GM12891 (cell line): ENCODE data around the gene HEATR1.
A peak's percentile ranks its signal among the peaks of the same experiment; 100 is the strongest.

Experiments used
- DNase-seq: peaks from one replicate; pipeline ENCODE4 v3.0.0; 2011; ENCODE audit warnings: low spot score; ENCODE audit not compliant: insufficient read length
- FAIRE-seq: peaks from 2 replicates; lab custom pipeline; 2011; peaks lifted over from hg19 to GRCh38; lab: Jason Lieb, UNC
- PAX5 ChIP-seq: IDR thresholded peaks from 2 replicates; pipeline ENCODE4 v1.6.1; 2011; ENCODE audit warnings: low read length, moderate library complexity, mild to moderate bottlenecking; ENCODE audit not compliant: insufficient read depth, severe bottlenecking
- POLR2A ChIP-seq: IDR thresholded peaks from 2 replicates; pipeline ENCODE4 v1.6.1; 2011; ENCODE audit warnings: low read depth, low read length, control low read depth
- POLR2AphosphoS5 ChIP-seq: IDR thresholded peaks from 2 replicates; pipeline ENCODE4 v1.6.1; 2011; ENCODE audit warnings: low read depth, low read length, control low read depth
- POU2F2 ChIP-seq: IDR thresholded peaks from 2 replicates; pipeline ENCODE4 v1.6.1; 2011; ENCODE audit warnings: low read depth, mild to moderate bottlenecking, control low read depth, low read length, moderate library complexity
- SPI1 ChIP-seq: IDR thresholded peaks from 2 replicates; pipeline ENCODE4 v1.6.1; 2011; ENCODE audit warnings: low read depth, low read length, control low read depth
- TAF1 ChIP-seq: IDR thresholded peaks from 2 replicates; pipeline ENCODE4 v1.6.1; 2011; ENCODE audit warnings: low read depth, low read length, control low read depth

Gene HEATR1

DNA sequence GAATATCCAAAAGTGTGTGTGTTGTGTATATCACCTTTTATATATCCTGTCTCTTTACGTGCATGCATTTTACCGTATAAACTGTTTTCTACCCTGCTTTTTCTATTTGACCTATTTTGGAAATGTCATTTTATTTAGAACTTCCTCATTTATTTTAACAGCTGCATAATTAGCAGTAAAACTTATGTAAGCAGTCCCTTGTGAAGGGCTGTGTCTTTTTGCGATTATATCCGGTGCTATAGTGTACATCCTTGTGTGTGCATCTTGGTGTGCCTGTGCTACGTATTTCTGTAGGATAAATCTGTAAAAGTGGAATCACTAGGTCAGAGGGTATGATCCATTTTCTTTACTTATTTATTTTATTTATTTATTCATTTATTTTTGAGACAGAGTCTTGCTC lies 73.4 kb downstream of the HEATR1 start:
- no peak for DNase-seq
- TF ChIP-seq POLR2A (no peak), PAX5 (no peak), TAF1 (no peak), SPI1 (no peak)
- no peak for FAIRE-seq

DNA sequence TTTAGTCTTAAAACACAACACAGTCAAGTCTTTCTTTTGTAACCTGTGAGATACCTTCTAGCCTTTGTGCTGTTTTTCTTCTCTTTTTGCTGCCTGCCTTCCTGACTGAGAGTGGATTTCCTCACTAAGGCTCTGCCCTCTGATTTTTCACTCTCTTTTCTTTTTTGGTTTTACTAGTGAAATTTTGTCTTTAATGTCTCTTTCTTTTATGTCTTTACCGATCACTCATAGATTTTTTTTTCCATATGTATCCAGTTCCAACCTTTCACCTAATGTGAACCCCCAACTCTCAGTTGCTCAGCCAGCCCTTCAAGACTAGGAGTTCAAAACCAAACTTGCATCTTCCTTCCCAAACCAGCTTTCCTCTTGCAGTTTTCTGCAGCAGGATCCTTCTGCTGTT lies 74.0 kb downstream of the HEATR1 start:
- DNase-seq (no peak), FAIRE-seq (no peak)

DNA sequence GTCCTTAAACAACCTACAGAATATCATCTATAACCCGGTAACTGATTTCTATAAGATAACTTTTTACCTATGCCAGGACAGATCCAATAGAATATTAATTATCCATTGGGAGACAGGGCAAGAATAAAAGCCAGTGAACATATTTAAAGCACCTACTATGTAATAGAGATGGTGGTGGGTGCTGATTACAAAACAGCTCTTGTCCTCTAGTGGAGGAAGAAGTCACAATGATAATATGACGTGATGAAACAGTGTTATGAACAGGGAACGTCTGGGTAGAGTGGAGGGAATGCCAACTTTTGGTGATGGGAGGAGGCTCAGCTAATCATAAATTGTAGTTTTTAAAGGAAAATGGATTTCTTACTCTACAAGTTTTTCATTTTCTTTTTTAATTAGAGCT lies 78.2 kb downstream of the HEATR1 start:
- DNase-seq (no peak), FAIRE-seq (no peak)
- TF ChIP-seq TAF1 (no peak), POLR2AphosphoS5 (no peak), POLR2A (no peak), POU2F2 (no peak), PAX5 (no peak)

More for the DNA sequence above, 74.0 kb downstream of the HEATR1 start:
- no peak for TF ChIP-seq SPI1

DNA sequence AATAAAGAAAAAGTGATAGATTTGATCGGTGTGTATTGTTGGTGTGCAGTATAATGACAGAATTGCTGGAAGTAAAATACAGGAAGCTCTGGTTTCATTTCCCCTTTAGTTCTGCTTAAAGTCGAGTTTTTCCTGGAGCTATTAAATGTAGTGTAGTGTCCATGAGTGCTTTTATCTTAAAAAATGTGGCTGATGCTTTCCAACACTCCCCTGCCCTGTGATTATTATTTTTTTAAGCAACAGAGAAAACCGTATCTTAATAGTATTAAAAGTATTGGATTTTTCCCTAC lies 79.5 kb downstream of the HEATR1 start:
- no peak for DNase-seq
- FAIRE-seq, result no peak

DNA sequence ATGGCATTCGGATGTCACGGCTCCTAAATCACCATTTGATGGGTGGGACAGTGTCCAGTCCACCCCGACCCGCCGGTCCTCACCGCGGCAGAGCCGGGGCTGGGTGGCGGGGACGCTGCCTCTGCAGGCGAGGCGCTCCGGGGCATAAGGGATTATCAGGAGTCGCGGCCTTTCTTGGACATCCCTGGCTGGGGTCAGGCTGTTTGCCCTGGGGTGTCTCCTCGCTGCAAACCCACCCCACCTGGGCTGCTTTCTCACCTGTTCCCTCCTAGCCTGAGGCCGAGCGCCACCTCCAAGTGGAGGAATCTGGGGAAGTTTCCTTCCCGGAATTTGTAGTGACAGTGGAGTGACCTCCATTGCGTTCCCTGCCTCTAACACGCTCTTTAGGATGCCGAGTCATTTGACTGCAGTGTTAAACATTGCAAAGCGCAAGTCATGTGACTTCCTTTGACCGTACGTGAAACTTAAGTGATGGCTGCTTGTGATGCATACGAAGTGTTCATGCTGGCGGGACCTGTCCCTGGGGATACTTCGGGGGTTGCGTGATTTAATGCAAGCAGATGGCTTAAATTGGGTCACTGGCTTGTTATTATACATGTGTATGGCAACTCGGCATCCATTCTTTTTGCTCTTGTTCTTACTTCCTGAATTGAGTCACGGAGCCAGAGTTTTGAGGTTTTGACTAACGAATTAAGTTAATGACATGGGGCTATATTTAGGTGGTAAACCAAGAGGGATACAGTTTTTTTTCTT lies 80.0 kb downstream of the HEATR1 start:
- peak; percentile 53 for DNase-seq
- peak; percentile 95 for FAIRE-seq
- TF ChIP-seq POLR2A (peak; percentile 61), TAF1 (peak; percentile 53; the same call in 1 of the 2 replicates), POLR2AphosphoS5 (no peak), PAX5 (no peak), SPI1 (no peak), POU2F2 (no peak)

More for the DNA sequence above, 79.5 kb downstream of the HEATR1 start:
- TF ChIP-seq PAX5 (no peak), SPI1 (peak; percentile 86)

DNA sequence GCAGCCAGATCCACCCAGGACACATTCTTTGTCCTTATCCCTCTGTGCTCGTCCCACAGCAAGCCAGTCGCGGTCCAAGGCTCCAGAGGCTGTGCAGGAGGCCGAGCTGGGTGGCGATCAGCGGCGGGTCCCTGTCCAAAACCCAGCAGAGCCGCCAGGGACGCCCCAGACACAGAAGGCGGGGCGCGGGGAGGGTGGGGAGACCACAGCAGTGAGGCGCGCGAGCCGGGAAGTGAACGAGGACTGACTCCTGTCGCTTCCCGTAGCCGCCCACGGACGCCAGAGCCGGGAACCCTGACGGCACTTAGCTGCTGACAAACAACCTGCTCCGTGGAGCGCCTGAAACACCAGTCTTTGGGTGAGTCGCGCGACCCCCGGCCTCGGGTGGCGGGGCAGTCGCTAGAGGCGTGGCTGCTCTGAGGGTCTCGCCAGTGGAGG lies 80.6 kb downstream of the HEATR1 start, which contains the start of gene LGALS8:
LGALS8 (plus strand) TSS at position 279 of the 438 bp plus-strand sequence. CDS start 2,089 bp downstream, outside the sequence.
- DNase-seq, result peak; percentile 78
- peak; percentile 86 for FAIRE-seq
- no peak for TF ChIP-seq TAF1
- TF ChIP-seq POLR2AphosphoS5, result no peak
- TF ChIP-seq POU2F2, result no peak
- no peak for TF ChIP-seq PAX5
- TF ChIP-seq POLR2A, result no peak
- no peak for TF ChIP-seq SPI1

DNA sequence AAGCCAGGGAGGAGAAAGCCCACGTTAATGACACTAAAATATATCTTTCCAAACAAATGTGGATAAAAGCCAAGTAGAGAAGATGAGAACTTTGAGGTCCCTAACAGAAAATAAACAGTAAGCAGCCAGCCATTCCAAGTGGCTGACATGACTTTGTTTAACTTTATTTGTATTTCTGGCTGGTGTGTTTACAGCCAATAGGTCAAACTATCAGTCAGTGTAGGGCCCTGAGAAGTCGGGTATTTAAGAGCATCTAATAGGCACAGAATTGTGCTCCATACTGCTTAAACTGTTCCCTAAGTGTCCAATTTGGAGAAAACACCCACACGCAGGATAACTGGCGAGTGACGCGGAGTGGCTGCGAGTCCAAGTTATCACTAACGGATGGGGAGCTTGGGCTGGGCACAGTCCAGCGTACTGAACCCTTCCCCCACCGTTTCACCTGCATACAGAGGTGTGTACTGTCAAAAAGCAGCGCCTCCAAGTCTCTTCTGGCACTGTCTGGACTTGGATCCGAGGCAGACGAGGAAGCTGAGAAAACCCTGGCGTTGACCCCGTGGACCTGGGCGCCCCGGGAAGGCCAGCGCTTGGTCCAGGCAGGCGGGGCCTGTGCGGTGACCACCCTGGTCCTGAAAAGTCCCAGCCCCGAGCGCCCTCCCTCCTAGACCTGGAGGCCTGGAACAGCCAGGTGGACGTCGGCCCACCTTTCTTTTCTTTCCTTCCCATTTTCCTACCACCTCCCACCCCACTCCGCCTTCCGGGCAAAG lies 81.2 kb downstream of the HEATR1 start:
- TF ChIP-seq POU2F2 (no peak), SPI1 (no peak), PAX5 (no peak), POLR2A (no peak), TAF1 (no peak), POLR2AphosphoS5 (no peak)
- no peak for DNase-seq
- no peak for FAIRE-seq

DNA sequence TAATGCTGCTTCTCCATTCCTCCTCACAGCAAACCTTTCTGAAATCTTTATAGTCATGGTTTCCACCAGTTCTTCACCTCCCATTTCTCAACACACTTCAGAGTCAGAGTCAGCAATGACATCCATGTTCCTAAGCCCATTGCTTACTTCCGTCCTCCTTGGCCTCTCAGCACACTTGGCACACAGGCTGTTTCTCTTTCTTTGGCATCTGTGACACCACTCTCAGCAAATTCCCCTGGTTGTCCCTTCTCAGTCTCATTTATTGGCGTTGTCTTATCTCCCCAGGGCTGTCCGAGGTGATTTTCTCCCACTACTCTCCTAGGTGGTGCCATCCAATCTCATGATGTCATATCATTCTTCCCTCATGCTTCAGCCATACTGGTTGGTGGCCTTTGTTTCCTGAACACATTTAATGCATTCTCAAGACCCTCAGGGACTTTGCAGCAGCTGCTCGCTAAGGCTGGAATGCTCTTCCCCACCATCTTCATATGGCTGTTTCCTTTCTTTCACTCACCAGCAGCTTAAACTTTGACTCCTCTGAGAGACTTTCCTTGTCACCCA lies 83.8 kb downstream of the HEATR1 start:
- TF ChIP-seq POLR2AphosphoS5 (no peak), POU2F2 (no peak), SPI1 (no peak), POLR2A (no peak), TAF1 (no peak), PAX5 (no peak)
- FAIRE-seq, result no peak
- DNase-seq, result no peak

DNA sequence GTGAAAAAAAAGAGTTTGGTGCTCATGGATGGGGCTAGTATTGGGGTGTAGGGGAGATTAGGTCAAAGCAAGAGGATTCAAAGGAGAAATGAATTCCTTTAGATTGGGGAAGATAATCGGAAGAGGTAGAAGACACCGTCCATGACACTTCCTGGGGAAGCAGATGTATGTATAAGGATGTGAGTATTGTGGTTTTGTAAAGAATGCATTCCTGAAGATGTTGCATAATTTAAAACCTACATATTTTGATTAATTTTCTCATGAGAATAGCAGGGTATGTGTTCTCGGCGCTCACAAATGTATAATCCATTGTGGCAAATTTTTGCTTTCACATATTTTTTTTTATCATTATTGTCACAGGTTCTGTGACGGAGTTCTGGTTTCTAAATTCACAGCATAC lies 86.0 kb downstream of the HEATR1 start:
- TF ChIP-seq POU2F2 (no peak), TAF1 (no peak)
- DNase-seq (no peak), FAIRE-seq (no peak)

DNA sequence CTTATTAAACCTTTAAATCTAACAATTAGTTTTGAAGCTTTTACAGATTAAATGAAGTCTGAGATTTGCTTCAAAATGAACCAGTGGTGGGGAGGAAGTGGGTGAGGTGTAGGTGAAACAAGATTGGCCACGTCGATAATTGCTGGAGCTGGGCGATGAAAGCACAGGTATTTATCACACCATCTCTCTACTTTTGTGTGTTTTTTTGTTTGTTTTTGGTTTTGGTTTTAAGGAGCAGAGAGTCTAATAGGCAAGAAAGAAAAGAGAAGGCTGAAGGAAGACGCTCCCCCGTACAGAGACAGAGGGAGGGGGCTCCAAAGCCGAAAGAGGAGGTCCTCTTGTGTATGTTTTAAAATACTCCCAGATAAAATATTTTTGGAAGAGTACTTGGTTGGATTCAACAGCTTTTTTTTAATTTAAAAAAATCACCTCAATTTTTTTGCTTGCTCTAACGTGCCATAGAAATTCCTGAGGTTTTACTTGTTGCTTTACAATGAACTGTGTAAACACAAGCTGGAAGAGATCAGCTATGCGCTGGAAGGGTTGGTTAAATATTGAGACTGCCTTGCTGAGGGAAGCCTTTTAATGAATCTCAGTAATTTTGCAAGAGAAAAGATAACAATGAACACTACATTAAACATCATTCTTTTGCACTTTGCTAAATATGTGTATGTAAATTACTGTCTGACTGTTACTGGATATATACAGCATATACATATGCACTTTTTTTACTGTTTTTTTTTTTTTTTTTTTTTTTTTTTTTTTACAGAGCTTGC lies 87.2 kb downstream of the HEATR1 start:
- no peak for TF ChIP-seq SPI1
- TF ChIP-seq POLR2AphosphoS5, result no peak
- TF ChIP-seq PAX5, result no peak
- TF ChIP-seq POLR2A, result no peak
- TF ChIP-seq POU2F2, result no peak
- no peak for TF ChIP-seq TAF1
- DNase-seq (no peak), FAIRE-seq (no peak)
